GM21717 (cell line): Measurements from ENCODE around the gene LSM4.
"Not testable (repeated sequence)": the region's sequence is repeated elsewhere in the genome, so short reads cannot be mapped to it uniquely, and the experiment has no call there.

ENCODE experiments used
- ATAC-seq: cut with Tn5 transposase; IDR thresholded peaks from one replicate; pipeline ENCODE4 v1.9.1; 2021; ENCODE audit warnings: mild to moderate bottlenecking, moderate library complexity; ENCODE audit not compliant: unreplicated experiment

The LSM4 gene

GRCh38 chr19:18322759-18323460 is at the start of gene LSM4:
LSM4 (minus strand) TSS chr19:18323076; CDS start chr19:18323020, 56 bp downstream.
- peak; percentile 81 for ATAC-seq

- ATAC-seq, result no peak
Measured at GRCh38 chr19:18368504-18369222, 45.8 kb upstream of the LSM4 start.

- ATAC-seq, result no peak
Measured at GRCh38 chr19:18366021-18366435, 43.2 kb upstream of the LSM4 start.

- ATAC-seq, result no peak
Measured at GRCh38 chr19:18364826-18365528, 42.1 kb upstream of the LSM4 start.

- ATAC-seq, result not testable (repeated sequence)
Measured at GRCh38 chr19:18364277-18364825, 41.5 kb upstream of the LSM4 start.

GRCh38 chr19:18363787-18364186 is 40.9 kb upstream of the LSM4 start:
- ATAC-seq, result no peak

GRCh38 chr19:18362934-18363542 is 40.2 kb upstream of the LSM4 start:
- no peak for ATAC-seq

- no peak for ATAC-seq
Measured at GRCh38 chr19:18361646-18362045, 38.8 kb upstream of the LSM4 start.

GRCh38 chr19:18357041-18357440 is 34.2 kb upstream of the LSM4 start:
- no peak for ATAC-seq

GRCh38 chr19:18354743-18355142 is 31.9 kb upstream of the LSM4 start:
- not testable (repeated sequence) for ATAC-seq

GRCh38 chr19:18353378-18354005 is 30.6 kb upstream of the LSM4 start:
- no peak for ATAC-seq

- no peak for ATAC-seq
Measured at GRCh38 chr19:18351544-18351943, 28.7 kb upstream of the LSM4 start.

GRCh38 chr19:18350490-18350889 is 27.6 kb upstream of the LSM4 start:
- no peak for ATAC-seq

GRCh38 chr19:18349524-18350128 is 26.8 kb upstream of the LSM4 start:
- no peak for ATAC-seq

GRCh38 chr19:18348818-18349339 is 26.0 kb upstream of the LSM4 start:
- not testable (repeated sequence) for ATAC-seq

- ATAC-seq, result no peak
Measured at GRCh38 chr19:18348171-18348570, 25.3 kb upstream of the LSM4 start.

- ATAC-seq, result no peak
Measured at GRCh38 chr19:18346091-18346490, 23.2 kb upstream of the LSM4 start.

- ATAC-seq, result no peak
Measured at GRCh38 chr19:18345296-18345695, 22.4 kb upstream of the LSM4 start.

- ATAC-seq, result no peak
Measured at GRCh38 chr19:18344582-18344950, 21.7 kb upstream of the LSM4 start.

GRCh38 chr19:18342090-18342632 is 19.3 kb upstream of the LSM4 start:
- ATAC-seq, result no peak
